RWPE2 (cell line): ENCODE data around the gene APLN.

ENCODE experiments used
- ATAC-seq: fragments of 200-7000 bp; cut with Tn5 transposase; 3 replicates; pipeline ENCODE4 v1.9.1; 2021; ENCODE audit warnings: low read depth
- DNase-seq: peaks from one replicate; pipeline ENCODE4 v3.0.0-alpha.2; 2020; ENCODE audit warnings: low spot score
- H3K27ac ChIP-seq: fragments of 450-650 bp; 2 replicates; pipeline ENCODE4 v1.5.1; 2017; ENCODE audit warnings: mild to moderate bottlenecking; ENCODE audit not compliant: poor library complexity, severe bottlenecking
- H3K27me3 ChIP-seq: fragments of 250-450 bp; sonication (Bioruptor Pico); 2 replicates; pipeline ENCODE4 v1.5.1; 2021; ENCODE audit warnings: mild to moderate bottlenecking, moderate library complexity; ENCODE audit not compliant: insufficient read depth, poor library complexity, severe bottlenecking
- H3K36me3 ChIP-seq: fragments of 250-450 bp; sonication (Bioruptor Pico); 2 replicates; pipeline ENCODE4 v1.5.1; 2020; ENCODE audit warnings: low read depth, mild to moderate bottlenecking, moderate library complexity
- H3K4me1 ChIP-seq: fragments of 250-450 bp; sonication (Bioruptor Pico); 2 replicates; pipeline ENCODE4 v1.5.1; 2021; ENCODE audit warnings: mild to moderate bottlenecking, moderate library complexity; ENCODE audit not compliant: insufficient read depth, poor library complexity, severe bottlenecking
- H3K4me3 ChIP-seq: fragments of 250-450 bp; sonication (Bioruptor Pico); 2 replicates; pipeline ENCODE4 v1.5.1; 2021; ENCODE audit warnings: mild to moderate bottlenecking, moderate library complexity; ENCODE audit not compliant: severe bottlenecking
- H3K9me3 ChIP-seq: fragments of 250-450 bp; sonication (Bioruptor Pico); 2 replicates; pipeline ENCODE4 v1.5.1; 2021; ENCODE audit warnings: mild to moderate bottlenecking, moderate library complexity; ENCODE audit not compliant: severe bottlenecking
- CTCF ChIP-seq: fragments of 450-650 bp; IDR thresholded peaks from one replicate; pipeline ENCODE4 v1.5.1; 2017; ENCODE audit warnings: mild to moderate bottlenecking, moderate library complexity; ENCODE audit not compliant: poor library complexity, severe bottlenecking

Gene APLN

GRCh38 chrX:129629837-129630236, 24.9 kb downstream of the APLN start:
- Histone ChIP-seq H3K27ac (no peak overlapping the region), H3K4me3 (no peak overlapping the region), H3K36me3 (no peaks in the 10 kb centered on the region), H3K4me1 (no peaks in the 10 kb centered on the region), H3K27me3 (no peaks in the 10 kb centered on the region), H3K9me3 (no peaks in the 10 kb centered on the region)
- DNase-seq (no peak), ATAC-seq (no peak)
- no peak for TF ChIP-seq CTCF

GRCh38 chrX:129626026-129626425, 28.7 kb downstream of the APLN start:
- Histone ChIP-seq H3K4me1 (no peaks in the 10 kb centered on the region), H3K36me3 (no peaks in the 10 kb centered on the region), H3K9me3 (no peaks in the 10 kb centered on the region), H3K4me3 (no peak overlapping the region), H3K27ac (no peak overlapping the region), H3K27me3 (no peaks in the 10 kb centered on the region)
- no peak for TF ChIP-seq CTCF
- DNase-seq (no peak), ATAC-seq (no peak)

- Histone ChIP-seq H3K9me3 (no peaks in the 10 kb centered on the region), H3K27me3 (no peaks in the 10 kb centered on the region), H3K4me1 (no peaks in the 10 kb centered on the region), H3K36me3 (no peaks in the 10 kb centered on the region), H3K4me3 (no peak overlapping the region), H3K27ac (peak overlapping the region; percentile 44)
- TF ChIP-seq CTCF, result no peak
- DNase-seq (peak; percentile 68), ATAC-seq (peak; percentile 77)
Observed at GRCh38 chrX:129622757-129623301, 31.9 kb downstream of the APLN start.

GRCh38 chrX:129618997-129619396, 35.8 kb downstream of the APLN start:
- no peak for ATAC-seq
- Histone ChIP-seq H3K36me3 (no peaks in the 10 kb centered on the region), H3K27me3 (no peaks in the 10 kb centered on the region), H3K4me3 (no peak overlapping the region), H3K27ac (no peak overlapping the region), H3K4me1 (no peaks in the 10 kb centered on the region), H3K9me3 (no peaks in the 10 kb centered on the region)
- no peak for DNase-seq
- TF ChIP-seq CTCF, result no peak

GRCh38 chrX:129617420-129617819, 37.3 kb downstream of the APLN start:
- no peak overlapping the region for H3K4me3 ChIP-seq
- DNase-seq (no peak), ATAC-seq (no peak)
- TF ChIP-seq CTCF, result no peak
- H3K36me3 ChIP-seq, result no peaks in the 10 kb centered on the region
- no peak overlapping the region for H3K27ac ChIP-seq
- no peaks in the 10 kb centered on the region for H3K4me1 ChIP-seq
- no peaks in the 10 kb centered on the region for H3K27me3 ChIP-seq
- no peaks in the 10 kb centered on the region for H3K9me3 ChIP-seq
